ENCODE results near the gene COTL1. TPM values are rescaled to one million over a fixed set of nuclear protein-coding genes. Genes with fewer than 3 reads are reported as not detected.

Gene COTL1
- polyA plus RNA-seq, 1 of the 3 experiments (the other 2 are of a cell fraction) = 91.6 TPM

GRCh38 chr16:84659656-84660300 lies 41.9 kb upstream of the COTL1 start:
- Histone ChIP-seq H3K4me1 (ENCODE audit: control insufficient read depth in 1 of 2, insufficient read depth in 2 of 2, low read depth in 1 of 2, low read length in 1 of 2) (no peaks in the 10 kb centered on the region), H3K27ac (ENCODE audit: low read depth in 2 of 2, low read length in 1 of 2) (no peak overlapping the region), H3K9me2 (no peaks in the 10 kb centered on the region), H3F3A (replicated peaks; ENCODE audit: insufficient read depth) (no peaks in the 10 kb centered on the region), H2AFZ (ENCODE audit: low read depth) (no peak overlapping the region), H3K36me3 (replicated peaks in 1 of 2; ENCODE audit: control insufficient read depth in 1 of 2, insufficient read depth in 2 of 2, low read length in 1 of 2) (peaks cover 26 to 66% of the 10 kb centered on the region in 2 experiments), H3K4me3 (ENCODE audit: low read depth in 2 of 2, low read length in 1 of 2) (no peak overlapping the region), H3K9ac (no peak overlapping the region), H3K79me2 (ENCODE audit: insufficient read depth) (peaks cover 18% of the 10 kb centered on the region), H3K4me2 (no peak overlapping the region), H3K27me3 (ENCODE audit: insufficient read depth) (no peaks in the 10 kb centered on the region), H3K9me3 (no peaks in the 10 kb centered on the region), H4K20me1 (ENCODE audit: insufficient read depth) (0 out of 2 replicates have a peak, but pooled peaks cover 3% of the 10 kb centered on the region)
- TF ChIP-seq RXRA (IDR thresholded peaks at IDR 0.05; ENCODE audit: borderline replicate concordance, low read depth) = no peak
- no peak for TF ChIP-seq SIN3A (IDR thresholded peaks at IDR 0.05; ENCODE audit: borderline replicate concordance, low read depth, low read length)
- TF ChIP-seq GATA2 (CRISPR knock-in tag; IDR thresholded peaks at IDR 0.05) = no peak
- TF ChIP-seq RAD21 (IDR thresholded peaks at IDR 0.05; ENCODE audit: low read length) = no peak
- TF ChIP-seq CHD2 (IDR thresholded peaks at IDR 0.05; ENCODE audit: low read length, partially characterized antibody) = no peak
- TF ChIP-seq, protein P1, sequence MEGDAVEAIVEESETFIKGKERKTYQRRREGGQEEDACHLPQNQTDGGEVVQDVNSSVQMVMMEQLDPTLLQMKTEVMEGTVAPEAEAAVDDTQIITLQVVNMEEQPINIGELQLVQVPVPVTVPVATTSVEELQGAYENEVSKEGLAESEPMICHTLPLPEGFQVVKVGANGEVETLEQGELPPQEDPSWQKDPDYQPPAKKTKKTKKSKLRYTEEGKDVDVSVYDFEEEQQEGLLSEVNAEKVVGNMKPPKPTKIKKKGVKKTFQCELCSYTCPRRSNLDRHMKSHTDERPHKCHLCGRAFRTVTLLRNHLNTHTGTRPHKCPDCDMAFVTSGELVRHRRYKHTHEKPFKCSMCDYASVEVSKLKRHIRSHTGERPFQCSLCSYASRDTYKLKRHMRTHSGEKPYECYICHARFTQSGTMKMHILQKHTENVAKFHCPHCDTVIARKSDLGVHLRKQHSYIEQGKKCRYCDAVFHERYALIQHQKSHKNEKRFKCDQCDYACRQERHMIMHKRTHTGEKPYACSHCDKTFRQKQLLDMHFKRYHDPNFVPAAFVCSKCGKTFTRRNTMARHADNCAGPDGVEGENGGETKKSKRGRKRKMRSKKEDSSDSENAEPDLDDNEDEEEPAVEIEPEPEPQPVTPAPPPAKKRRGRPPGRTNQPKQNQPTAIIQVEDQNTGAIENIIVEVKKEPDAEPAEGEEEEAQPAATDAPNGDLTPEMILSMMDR (IDR thresholded peaks at IDR 0.05) = no peak
- no peak for TF ChIP-seq REST (IDR thresholded peaks at IDR 0.05; ENCODE audit: low read depth, low read length)
- TF ChIP-seq RCOR1 (IDR thresholded peaks at IDR 0.05; ENCODE audit: low read length) = no peak
- no peak for TF ChIP-seq JUND (IDR thresholded peaks at IDR 0.05)
- TF ChIP-seq IRF3 (IDR thresholded peaks at IDR 0.05; ENCODE audit: low read depth, low read length) = no peak
- no peak for TF ChIP-seq TEAD4 (IDR thresholded peaks at IDR 0.05; ENCODE audit: borderline replicate concordance, insufficient read depth)
- TF ChIP-seq EP300 (IDR thresholded peaks at IDR 0.05; ENCODE audit: borderline replicate concordance in 1 of 2, low read depth in 1 of 2, low read length in 1 of 2) = no peak
- no peak for TF ChIP-seq POLR2AphosphoS5 (IDR thresholded peaks at IDR 0.05; ENCODE audit: low read depth, low read length)
- ChIA-PET POLR2A (no interaction called here), CTCF (interaction anchor here (1.1 to 2.5 kb wide), 2 partner anchors 12 to 75 kb away, joined by 4 to 9 read pairs; no protein-coding TSS in a partner anchor)
- 95% methylated on average over 25 of the region's 27 CpGs for WGBS (ENCODE audit: low lambda C conversion rate)
- no peak for DNase-seq

Data from SK-N-SH (cell line).